ENCODE measurements around the gene TECPR2. TPM values are rescaled to one million over a fixed set of nuclear protein-coding genes. Genes with fewer than 3 reads are reported as not detected.
A peak's percentile ranks its signal among the peaks of the same experiment; 100 is the strongest.

The TECPR2 gene
- total and polyA plus RNA-seq, 4 donors: 5.6 to 30.3 (median 19.5) TPM

DNA sequence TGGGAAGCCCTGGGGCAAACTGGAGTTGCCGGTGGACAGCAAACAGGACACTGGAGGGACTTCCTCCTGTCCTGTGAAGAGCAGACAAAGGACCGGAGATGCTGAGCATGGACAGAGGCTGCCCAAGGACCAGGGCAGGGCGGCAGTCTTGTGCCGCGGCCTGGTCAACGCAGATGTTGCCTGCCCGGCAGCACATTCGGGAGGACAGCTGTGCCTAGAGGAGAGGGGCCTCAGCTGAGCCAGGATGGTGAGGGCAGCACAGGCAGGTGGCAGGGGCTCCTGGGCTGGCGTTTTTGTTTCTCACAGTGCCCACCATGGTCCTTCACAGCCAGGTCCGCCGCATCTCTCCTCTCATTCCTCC lies 133.6 kb downstream of the TECPR2 start:
- H3K27me3 ChIP-seq (ENCODE audit: control insufficient read depth in 3 of 3, insufficient read depth in 3 of 3, low read length in 2 of 3): no peaks in the 10 kb centered on the region
- ATAC-seq (ENCODE audit: insufficient read depth, low FRiP score) (no peak), DNase-seq (no peak)
- H3K4me3 ChIP-seq: no peak overlapping the region
- 97 to 98% methylated on average over 10 to 11 of the region's 11 CpGs for WGBS, 2 donors
- peaks cover 0 to 19% (median 10%) of the 10 kb centered on the region in 4 donors for H3K36me3 ChIP-seq (ENCODE audit: control insufficient read depth in 4 of 4, insufficient read depth in 4 of 4, low read length in 4 of 4)
- H3K4me1 ChIP-seq (ENCODE audit: control insufficient read depth in 5 of 5, insufficient read depth in 5 of 5, low read length in 5 of 5): peaks cover 0 to 6% (median 3%) of the 10 kb centered on the region in 5 donors
- no peak overlapping the region for H3K9ac ChIP-seq (ENCODE audit: insufficient read depth in 1 of 2, low read length in 2 of 2)
- TF ChIP-seq, protein P1, sequence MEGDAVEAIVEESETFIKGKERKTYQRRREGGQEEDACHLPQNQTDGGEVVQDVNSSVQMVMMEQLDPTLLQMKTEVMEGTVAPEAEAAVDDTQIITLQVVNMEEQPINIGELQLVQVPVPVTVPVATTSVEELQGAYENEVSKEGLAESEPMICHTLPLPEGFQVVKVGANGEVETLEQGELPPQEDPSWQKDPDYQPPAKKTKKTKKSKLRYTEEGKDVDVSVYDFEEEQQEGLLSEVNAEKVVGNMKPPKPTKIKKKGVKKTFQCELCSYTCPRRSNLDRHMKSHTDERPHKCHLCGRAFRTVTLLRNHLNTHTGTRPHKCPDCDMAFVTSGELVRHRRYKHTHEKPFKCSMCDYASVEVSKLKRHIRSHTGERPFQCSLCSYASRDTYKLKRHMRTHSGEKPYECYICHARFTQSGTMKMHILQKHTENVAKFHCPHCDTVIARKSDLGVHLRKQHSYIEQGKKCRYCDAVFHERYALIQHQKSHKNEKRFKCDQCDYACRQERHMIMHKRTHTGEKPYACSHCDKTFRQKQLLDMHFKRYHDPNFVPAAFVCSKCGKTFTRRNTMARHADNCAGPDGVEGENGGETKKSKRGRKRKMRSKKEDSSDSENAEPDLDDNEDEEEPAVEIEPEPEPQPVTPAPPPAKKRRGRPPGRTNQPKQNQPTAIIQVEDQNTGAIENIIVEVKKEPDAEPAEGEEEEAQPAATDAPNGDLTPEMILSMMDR (IDR thresholded peaks at IDR 0.05; ENCODE audit: control extremely low read depth, extremely low read depth): no peak
- H3K27ac ChIP-seq (ENCODE audit: low read depth in 1 of 2, low read length in 1 of 2): no peak overlapping the region
- no peaks in the 10 kb centered on the region for H3K9me3 ChIP-seq (ENCODE audit: control insufficient read depth in 4 of 4, insufficient read depth in 3 of 4, low read length in 3 of 4)

GRCh38 chr14:102496958-102497744 lies 134.4 kb downstream of the TECPR2 start:
- Histone ChIP-seq H3K27ac (ENCODE audit: low read depth in 1 of 2, low read length in 1 of 2) (no peak overlapping the region), H3K4me1 (ENCODE audit: control insufficient read depth in 5 of 5, insufficient read depth in 5 of 5, low read length in 5 of 5) (peaks cover 0 to 6% (median 3%) of the 10 kb centered on the region in 5 donors), H3K36me3 (ENCODE audit: control insufficient read depth in 4 of 4, insufficient read depth in 4 of 4, low read length in 4 of 4) (peaks cover 0 to 19% (median 10%) of the 10 kb centered on the region in 4 donors), H3K9me3 (ENCODE audit: control insufficient read depth in 4 of 4, insufficient read depth in 3 of 4, low read length in 3 of 4) (no peaks in the 10 kb centered on the region), H3K27me3 (ENCODE audit: control insufficient read depth in 3 of 3, insufficient read depth in 3 of 3, low read length in 2 of 3) (no peaks in the 10 kb centered on the region), H3K4me3 (no peak overlapping the region), H3K9ac (ENCODE audit: insufficient read depth in 1 of 2, low read length in 2 of 2) (no peak overlapping the region)
- ATAC-seq (ENCODE audit: insufficient read depth, low FRiP score) (no peak), DNase-seq (no peak)
- 95 to 97% methylated on average over 42 of the region's 42 CpGs for WGBS, 2 donors
- TF ChIP-seq, protein P1 (IDR thresholded peaks at IDR 0.05; ENCODE audit: control extremely low read depth, extremely low read depth): no peak

DNA sequence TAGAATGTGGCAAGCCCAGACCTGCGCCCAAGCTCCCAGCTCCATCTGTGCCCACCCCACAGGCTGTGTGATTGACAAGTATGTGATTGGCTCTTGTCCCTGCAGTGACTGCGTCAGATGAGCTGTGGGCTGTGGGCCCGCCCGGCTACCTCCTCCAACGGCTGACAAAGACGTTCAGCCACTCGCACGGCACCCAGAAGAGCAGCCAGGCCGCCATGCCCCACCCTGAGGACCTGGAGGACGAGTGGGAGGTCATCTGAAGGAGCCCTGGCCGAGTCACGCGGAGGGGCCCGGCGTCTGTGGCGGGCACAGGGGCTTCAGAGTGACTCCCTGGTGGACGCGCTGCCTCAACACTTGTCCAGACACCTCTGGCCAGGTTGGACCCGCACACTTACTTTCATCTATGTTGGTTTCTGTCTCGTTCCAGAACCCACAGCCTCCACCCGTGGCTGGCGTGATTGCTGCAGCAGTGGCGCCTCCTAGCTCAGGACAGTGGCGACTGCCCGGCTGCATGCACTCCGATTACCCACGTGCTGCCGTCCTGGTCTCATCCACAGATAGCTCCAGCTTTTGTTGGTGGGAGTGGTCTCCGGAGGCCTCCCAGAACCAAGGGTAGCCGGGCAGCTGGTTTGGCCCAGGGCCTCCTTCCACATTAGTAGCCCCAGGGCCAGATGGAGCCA lies 135.4 kb downstream of the TECPR2 start:
- no peak overlapping the region for H3K9ac ChIP-seq (ENCODE audit: insufficient read depth in 1 of 2, low read length in 2 of 2)
- 92 to 93% methylated on average over 30 of the region's 30 CpGs for WGBS, 2 donors
- no peak for DNase-seq

More for the DNA sequence above, 135.4 kb downstream of the TECPR2 start:
- Histone ChIP-seq H3K27me3 (ENCODE audit: control insufficient read depth in 3 of 3, insufficient read depth in 3 of 3, low read length in 2 of 3) (no peaks in the 10 kb centered on the region), H3K9me3 (ENCODE audit: control insufficient read depth in 4 of 4, insufficient read depth in 3 of 4, low read length in 3 of 4) (no peaks in the 10 kb centered on the region), H3K4me3 (no peak overlapping the region), H3K36me3 (ENCODE audit: control insufficient read depth in 4 of 4, insufficient read depth in 4 of 4, low read length in 4 of 4) (peaks cover 0 to 19% (median 10%) of the 10 kb centered on the region in 4 donors), H3K27ac (ENCODE audit: low read depth in 1 of 2, low read length in 1 of 2) (peak overlapping the region in 1 of 2 donors; percentile 88), H3K4me1 (ENCODE audit: control insufficient read depth in 5 of 5, insufficient read depth in 5 of 5, low read length in 5 of 5) (peaks cover 0 to 6% (median 3%) of the 10 kb centered on the region in 5 donors)
- TF ChIP-seq, protein P1 (IDR thresholded peaks at IDR 0.05; ENCODE audit: control extremely low read depth, extremely low read depth): no peak
- no peak for ATAC-seq (ENCODE audit: insufficient read depth, low FRiP score)

Data from lung (tissue), 12 donors.